GM18499 (cell line): ENCODE data around the gene KRT71.

Experiments
- ATAC-seq: cut with Tn5 transposase; IDR thresholded peaks from one replicate; pipeline ENCODE4 v1.9.1; 2021; ENCODE audit warnings: moderate number of reproducible peaks; ENCODE audit not compliant: insufficient read depth, unreplicated experiment

The KRT71 gene

GRCh38 chr12:52541709-52542108 lies 11.2 kb downstream of the KRT71 start:
- ATAC-seq = no peak

- ATAC-seq = no peak
These were observed 12.4 kb downstream of the KRT71 start for GRCh38 chr12:52540531-52540930.

DNA sequence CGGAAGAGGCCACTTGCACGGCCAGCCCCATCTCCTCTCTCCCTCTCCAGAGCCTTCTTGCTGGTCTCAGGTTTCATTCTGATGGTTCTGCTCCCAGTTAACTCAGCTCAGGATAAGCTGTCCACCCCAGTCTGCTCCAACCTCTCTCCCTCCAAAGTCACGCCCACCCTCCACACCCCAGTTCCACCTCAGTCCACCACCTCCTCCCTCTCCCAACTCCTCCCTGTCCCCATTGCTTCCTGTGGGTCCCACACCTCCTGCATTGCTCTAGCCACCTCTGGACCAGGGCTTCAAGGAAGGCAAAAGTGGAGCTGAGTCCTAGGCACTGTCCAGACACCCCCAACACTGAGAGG lies 13.1 kb downstream of the KRT71 start:
- ATAC-seq = no peak

GRCh38 chr12:52539083-52539820 lies 13.7 kb downstream of the KRT71 start:
- ATAC-seq = no peak

- no peak for ATAC-seq
These were observed 15.8 kb downstream of the KRT71 start for GRCh38 chr12:52537101-52537500.

GRCh38 chr12:52535574-52535973 lies 17.4 kb downstream of the KRT71 start:
- ATAC-seq = no peak

- no peak for ATAC-seq
These were observed 18.5 kb downstream of the KRT71 start for GRCh38 chr12:52534482-52534881.

DNA sequence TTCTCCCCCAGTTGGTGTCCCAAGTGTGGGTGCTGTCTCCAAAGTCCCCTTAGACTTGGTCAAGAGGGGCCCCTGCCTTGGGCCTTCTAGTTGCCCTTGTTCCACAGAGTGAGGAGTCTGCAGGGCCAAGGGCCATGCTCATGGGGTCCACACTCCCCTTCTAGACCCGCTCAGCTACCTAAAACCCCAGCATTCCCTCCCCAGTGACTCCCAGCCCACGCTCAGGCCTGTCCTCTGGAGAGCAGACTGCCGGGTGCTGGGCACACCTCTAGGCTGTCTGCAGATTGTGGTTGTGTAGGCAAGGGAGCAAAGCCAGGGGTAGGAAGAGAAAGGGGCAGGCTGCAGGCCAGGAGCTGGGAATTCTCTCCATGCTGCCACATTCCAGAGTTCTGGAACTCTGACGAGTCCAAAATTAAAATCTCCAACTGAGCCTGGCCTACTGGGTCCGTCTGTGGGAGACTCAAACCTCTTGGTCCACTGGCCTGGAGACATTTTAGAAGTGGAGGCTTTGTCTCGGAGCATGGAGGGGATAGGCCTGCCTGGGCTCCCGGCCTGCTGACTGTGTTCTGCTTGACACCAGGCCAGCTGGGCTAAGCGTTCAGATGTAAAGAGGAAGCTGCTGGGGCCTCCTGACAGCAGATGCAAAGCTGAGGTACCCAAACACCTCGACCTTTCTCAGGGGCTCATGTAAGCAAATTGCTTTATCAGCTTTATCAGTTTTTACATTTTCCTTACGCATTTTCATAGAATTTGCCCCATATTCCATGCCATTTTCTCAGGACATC lies 19.1 kb downstream of the KRT71 start:
- ATAC-seq = no peak

DNA sequence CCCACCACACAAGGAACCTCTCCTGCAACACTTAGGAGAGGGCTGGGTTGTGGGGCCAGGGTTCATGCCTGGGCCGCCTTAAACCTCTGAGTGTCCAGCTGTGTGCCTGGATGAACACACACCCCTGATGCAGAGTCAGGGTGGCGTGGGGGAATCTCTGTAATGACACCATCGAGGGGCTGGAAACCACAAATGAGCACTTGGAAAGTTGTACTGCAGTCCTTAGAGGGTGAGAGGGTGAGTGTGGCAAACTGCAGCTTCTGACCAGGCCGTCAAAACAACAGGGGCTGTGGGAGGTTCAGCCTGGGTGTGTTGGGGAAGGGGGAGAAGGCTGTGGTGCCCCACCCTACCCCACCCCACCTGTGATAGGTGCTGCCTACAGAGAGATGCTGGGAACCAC lies 20.3 kb downstream of the KRT71 start:
- ATAC-seq = no peak

GRCh38 chr12:52531566-52532300 lies 21.2 kb downstream of the KRT71 start:
- no peak for ATAC-seq

DNA sequence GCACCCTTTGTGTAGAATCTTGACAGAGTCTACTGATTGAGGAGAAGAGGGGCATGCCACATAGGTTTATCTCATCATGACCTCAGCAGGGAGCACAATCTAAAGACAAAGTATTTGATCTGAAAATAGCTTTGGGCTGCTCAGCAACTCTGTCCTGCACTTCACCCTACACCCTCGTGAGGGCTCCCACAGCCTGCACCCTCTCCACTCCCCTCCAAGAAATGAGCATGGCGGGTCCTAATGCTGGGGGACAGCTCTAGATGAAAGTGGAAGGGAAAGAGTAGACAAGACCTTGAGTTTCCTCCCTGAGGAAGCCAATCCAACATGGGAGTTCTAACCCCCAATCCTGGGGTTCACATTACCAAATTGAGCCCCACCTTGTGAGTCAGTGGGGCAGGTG lies 22.0 kb downstream of the KRT71 start:
- ATAC-seq = no peak

- ATAC-seq = no peak
These were observed 22.6 kb downstream of the KRT71 start for GRCh38 chr12:52530366-52530765.

GRCh38 chr12:52529846-52530245 lies 23.1 kb downstream of the KRT71 start:
- ATAC-seq = no peak

DNA sequence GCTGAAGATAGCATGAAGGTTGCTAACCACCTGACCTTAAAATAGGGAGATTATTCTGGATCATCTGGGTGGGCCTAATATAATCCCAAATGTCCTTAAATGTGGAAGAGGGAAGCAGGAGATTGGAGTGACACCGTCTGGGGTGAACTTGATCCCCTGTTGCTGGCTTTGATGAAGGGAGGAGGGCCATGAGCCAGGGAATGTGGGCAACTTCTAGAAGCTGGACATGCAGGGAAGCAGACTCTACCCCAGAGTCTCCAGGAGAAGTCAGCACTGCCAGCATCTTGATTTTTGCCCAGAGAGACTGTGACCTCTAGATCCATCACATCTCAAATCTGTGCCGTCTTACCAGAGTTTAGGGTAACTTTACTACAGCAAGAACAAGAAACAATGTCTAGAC lies 23.5 kb downstream of the KRT71 start:
- no peak for ATAC-seq

DNA sequence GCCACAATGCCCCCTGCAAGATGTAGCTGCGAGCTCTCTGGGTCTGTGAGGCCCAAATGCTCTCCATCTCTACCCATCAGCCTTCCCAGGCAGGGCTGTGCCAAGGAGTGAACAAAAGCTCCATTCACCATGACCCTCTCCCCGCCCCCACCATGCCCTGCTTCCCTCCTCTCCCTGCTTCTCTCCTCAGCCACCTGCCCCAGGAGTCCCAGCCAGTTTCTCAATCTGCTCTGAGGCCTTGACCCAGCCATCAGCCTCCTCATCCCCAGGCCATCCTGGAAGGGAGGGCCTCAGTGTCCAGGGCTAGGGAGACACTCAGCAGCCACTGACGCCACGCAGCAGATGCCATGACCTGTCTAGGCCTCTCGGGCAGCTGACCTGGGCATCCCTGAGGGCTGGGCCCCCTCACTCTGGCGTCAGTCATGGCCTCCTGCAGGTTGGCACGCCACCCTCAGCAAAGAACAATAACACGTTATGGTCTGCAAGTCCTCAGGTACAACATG lies 24.3 kb downstream of the KRT71 start:
- no peak for ATAC-seq

DNA sequence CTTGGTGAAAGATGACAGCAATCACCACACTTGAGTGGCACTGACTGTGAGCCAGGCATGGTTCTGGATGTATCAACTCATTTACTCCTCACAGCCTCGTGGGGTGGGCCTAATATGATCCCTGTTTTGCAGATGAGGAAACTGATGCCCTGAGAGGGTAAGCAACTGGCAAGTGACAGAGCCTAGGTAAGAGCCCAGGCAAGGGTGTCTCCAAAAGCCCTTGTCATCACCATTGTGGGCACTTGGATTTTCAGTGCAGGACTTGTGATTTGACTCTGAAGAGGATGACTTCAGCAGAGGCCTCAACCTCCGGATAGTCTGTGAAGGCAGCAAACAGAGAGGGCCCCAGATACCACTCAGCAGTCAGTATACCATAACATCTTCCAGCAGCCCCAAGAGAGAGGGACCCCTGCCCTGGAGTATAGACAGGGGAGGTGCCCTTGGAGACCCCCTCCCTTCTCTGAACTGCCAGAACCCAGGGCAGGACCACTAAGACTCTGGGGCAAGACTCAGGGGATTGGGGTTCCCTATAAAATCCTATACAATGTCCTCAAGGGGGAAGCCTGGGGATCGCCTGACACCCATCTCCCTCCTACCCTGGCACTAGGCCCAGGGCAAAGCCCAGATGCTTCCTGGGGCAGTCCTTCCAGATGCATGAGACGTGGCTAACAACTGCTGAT lies 25.7 kb downstream of the KRT71 start:
- no peak for ATAC-seq

- no peak for ATAC-seq
These were observed 26.4 kb downstream of the KRT71 start for GRCh38 chr12:52526511-52526951.

GRCh38 chr12:52525661-52526499 lies 27.1 kb downstream of the KRT71 start:
- no peak for ATAC-seq

DNA sequence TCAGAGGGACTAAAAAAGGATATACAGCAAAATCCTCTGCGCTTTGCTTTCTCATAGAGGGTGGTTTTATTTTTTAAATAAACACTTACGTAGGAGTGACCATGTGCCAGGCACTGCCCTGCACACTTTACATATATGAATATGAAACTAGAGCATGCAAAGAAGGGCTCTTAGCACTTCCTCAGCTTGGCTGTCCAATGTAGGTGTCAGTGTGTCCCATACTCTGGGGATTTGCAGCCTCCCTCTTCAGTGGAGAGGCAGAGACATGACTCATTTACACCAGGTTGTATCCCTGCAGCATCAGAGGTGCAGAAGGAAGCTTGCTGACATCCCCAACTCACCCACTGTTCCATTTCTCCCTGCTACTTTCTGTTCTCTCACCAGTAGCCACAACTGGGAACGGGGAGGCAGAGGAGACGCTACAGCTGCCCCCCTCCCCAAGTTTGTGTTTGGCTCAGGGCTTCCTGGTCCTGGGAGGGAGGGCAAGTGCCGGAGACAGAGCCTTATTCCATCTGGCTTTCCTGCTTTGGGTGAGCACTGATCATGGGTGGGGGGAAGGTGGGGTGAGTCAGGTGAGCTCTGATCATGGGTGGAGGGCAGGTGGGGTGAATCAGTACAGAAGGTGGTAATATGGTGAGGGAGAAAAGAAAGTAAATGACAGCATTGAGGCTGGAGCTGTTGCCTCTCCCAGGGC lies 27.9 kb downstream of the KRT71 start:
- no peak for ATAC-seq
